ENCODE data around the gene KLHDC4. TPM values are rescaled to one million over a fixed set of nuclear protein-coding genes. Genes with fewer than 3 reads are reported as not detected.

KLHDC4 gene
- total and polyA plus RNA-seq, 9 of the 15 experiments (the other 6 are each of a cell fraction or from before 2014, with no cell fraction given) = 1.3 to 68.1 (median 32.8) TPM

DNA sequence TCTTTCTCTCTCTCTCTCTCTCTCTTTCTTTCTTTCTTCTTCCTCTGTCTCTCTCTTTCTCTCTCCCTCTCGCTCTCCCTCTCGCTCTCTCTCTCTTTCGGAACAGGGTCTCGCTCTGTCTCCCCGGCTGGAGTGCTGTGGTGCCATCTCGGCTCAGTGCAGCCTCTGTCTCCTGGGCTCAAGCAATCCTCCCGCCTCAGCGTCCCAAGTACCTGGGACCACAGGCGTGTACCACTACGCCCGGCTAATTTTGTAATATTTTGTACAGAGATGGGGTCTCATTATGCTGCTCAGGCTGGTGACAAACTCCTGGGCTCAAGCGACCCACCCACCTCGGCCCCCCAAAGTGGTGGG is 12.7 kb upstream of the KLHDC4 start (continued):
- TF ChIP-seq CBX3 (IDR thresholded peaks at IDR 0.05; ENCODE audit: borderline replicate concordance in 1 of 2, low read length in 2 of 2) (no peak), NFATC3 (IDR thresholded peaks at IDR 0.05) (no peak), MTA3 (IDR thresholded peaks at IDR 0.05; ENCODE audit: borderline replicate concordance) (no peak), PTBP1 (IDR thresholded peaks at IDR 0.05; ENCODE audit: low read depth, low read length) (0 out of 2 replicates have a peak, but pooled peaks have one; percentile 53), TEAD1 (CRISPR knock-in tag; IDR thresholded peaks at IDR 0.05) (no peak), TARDBP (IDR thresholded peaks at IDR 0.05) (no peak), SMARCC2 (IDR thresholded peaks at IDR 0.05; ENCODE audit: low read depth) (no peak), XRCC3 (IDR thresholded peaks at IDR 0.05) (no peak), NCOR1 (IDR thresholded peaks at IDR 0.05) (no peak), ZC3H8 (IDR thresholded peaks at IDR 0.05) (no peak), ZNF140 (CRISPR knock-in tag; IDR thresholded peaks at IDR 0.05) (no peak), CAMTA2 (CRISPR knock-in tag; conservative IDR thresholded peaks at IDR 0.05) (no peak), MEF2D (tag; conservative IDR thresholded peaks at IDR 0.05; ENCODE audit: low read depth) (0 out of 2 replicates have a peak, but pooled peaks have one; percentile 11), ELF2 (CRISPR knock-in tag; IDR thresholded peaks at IDR 0.05) (no peak), BRD4 (IDR thresholded peaks at IDR 0.05) (peak; percentile 99), KLF10 (CRISPR knock-in tag; IDR thresholded peaks at IDR 0.05) (no peak), ELF4 (CRISPR knock-in tag; IDR thresholded peaks at IDR 0.05) (peak; percentile 19; the same call in 1 of the 2 replicates), NFRKB (IDR thresholded peaks at IDR 0.05; ENCODE audit: low read depth) (peak; percentile 99; the same call in 1 of the 2 replicates), ZNF77 (CRISPR knock-in tag; IDR thresholded peaks at IDR 0.05) (no peak), FOXK2 (conservative IDR thresholded peaks at IDR 0.05 in 1 of 2, IDR thresholded peaks at IDR 0.05 in 1 of 2; ENCODE audit: low read depth in 2 of 2) (no peak), PTTG1 (tag; IDR thresholded peaks at IDR 0.05; ENCODE audit: low read depth) (peak; percentile 12; the same call in 1 of the 2 replicates), IRF2 (CRISPR knock-in tag; IDR thresholded peaks at IDR 0.05) (no peak)
- TF ChIP-seq, protein P1, sequence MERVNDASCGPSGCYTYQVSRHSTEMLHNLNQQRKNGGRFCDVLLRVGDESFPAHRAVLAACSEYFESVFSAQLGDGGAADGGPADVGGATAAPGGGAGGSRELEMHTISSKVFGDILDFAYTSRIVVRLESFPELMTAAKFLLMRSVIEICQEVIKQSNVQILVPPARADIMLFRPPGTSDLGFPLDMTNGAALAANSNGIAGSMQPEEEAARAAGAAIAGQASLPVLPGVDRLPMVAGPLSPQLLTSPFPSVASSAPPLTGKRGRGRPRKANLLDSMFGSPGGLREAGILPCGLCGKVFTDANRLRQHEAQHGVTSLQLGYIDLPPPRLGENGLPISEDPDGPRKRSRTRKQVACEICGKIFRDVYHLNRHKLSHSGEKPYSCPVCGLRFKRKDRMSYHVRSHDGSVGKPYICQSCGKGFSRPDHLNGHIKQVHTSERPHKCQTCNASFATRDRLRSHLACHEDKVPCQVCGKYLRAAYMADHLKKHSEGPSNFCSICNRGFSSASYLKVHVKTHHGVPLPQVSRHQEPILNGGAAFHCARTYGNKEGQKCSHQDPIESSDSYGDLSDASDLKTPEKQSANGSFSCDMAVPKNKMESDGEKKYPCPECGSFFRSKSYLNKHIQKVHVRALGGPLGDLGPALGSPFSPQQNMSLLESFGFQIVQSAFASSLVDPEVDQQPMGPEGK (CRISPR knock-in tag; IDR thresholded peaks at IDR 0.05; ENCODE audit: borderline replicate concordance) = no peak
- TF ChIP-seq, protein P2, sequence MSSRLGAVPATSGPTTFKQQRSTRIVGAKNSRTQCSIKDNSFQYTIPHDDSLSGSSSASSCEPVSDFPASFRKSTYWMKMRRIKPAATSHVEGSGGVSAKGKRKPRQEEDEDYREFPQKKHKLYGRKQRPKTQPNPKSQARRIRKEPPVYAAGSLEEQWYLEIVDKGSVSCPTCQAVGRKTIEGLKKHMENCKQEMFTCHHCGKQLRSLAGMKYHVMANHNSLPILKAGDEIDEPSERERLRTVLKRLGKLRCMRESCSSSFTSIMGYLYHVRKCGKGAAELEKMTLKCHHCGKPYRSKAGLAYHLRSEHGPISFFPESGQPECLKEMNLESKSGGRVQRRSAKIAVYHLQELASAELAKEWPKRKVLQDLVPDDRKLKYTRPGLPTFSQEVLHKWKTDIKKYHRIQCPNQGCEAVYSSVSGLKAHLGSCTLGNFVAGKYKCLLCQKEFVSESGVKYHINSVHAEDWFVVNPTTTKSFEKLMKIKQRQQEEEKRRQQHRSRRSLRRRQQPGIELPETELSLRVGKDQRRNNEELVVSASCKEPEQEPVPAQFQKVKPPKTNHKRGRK (tag; IDR thresholded peaks at IDR 0.05) = peak; percentile 96
- TF ChIP-seq, protein P3, sequence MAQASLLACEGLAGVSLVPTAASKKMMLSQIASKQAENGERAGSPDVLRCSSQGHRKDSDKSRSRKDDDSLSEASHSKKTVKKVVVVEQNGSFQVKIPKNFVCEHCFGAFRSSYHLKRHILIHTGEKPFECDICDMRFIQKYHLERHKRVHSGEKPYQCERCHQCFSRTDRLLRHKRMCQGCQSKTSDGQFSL (CRISPR knock-in tag; IDR thresholded peaks at IDR 0.05) = no peak
- TF ChIP-seq, protein P3 (tag; IDR thresholded peaks at IDR 0.05) = 0 out of 4 replicates have a peak, but pooled peaks of 1 of the 2 experiments have one; percentile 48
- TF ChIP-seq, protein P4, sequence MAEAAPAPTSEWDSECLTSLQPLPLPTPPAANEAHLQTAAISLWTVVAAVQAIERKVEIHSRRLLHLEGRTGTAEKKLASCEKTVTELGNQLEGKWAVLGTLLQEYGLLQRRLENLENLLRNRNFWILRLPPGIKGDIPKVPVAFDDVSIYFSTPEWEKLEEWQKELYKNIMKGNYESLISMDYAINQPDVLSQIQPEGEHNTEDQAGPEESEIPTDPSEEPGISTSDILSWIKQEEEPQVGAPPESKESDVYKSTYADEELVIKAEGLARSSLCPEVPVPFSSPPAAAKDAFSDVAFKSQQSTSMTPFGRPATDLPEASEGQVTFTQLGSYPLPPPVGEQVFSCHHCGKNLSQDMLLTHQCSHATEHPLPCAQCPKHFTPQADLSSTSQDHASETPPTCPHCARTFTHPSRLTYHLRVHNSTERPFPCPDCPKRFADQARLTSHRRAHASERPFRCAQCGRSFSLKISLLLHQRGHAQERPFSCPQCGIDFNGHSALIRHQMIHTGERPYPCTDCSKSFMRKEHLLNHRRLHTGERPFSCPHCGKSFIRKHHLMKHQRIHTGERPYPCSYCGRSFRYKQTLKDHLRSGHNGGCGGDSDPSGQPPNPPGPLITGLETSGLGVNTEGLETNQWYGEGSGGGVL (CRISPR knock-in tag; IDR thresholded peaks at IDR 0.05) = peak; percentile 7; the same call in 1 of the 2 replicates
